Cortex of kidney (tissue), 1 donor: ENCODE data around the gene PECR.
A peak's percentile ranks its signal among the peaks of the same experiment; 100 is the strongest.

Experiments used
- DNase-seq: peaks from one replicate; lab custom pipeline; 2025; lab: John Stamatoyannopoulos, UW

Gene PECR

DNA sequence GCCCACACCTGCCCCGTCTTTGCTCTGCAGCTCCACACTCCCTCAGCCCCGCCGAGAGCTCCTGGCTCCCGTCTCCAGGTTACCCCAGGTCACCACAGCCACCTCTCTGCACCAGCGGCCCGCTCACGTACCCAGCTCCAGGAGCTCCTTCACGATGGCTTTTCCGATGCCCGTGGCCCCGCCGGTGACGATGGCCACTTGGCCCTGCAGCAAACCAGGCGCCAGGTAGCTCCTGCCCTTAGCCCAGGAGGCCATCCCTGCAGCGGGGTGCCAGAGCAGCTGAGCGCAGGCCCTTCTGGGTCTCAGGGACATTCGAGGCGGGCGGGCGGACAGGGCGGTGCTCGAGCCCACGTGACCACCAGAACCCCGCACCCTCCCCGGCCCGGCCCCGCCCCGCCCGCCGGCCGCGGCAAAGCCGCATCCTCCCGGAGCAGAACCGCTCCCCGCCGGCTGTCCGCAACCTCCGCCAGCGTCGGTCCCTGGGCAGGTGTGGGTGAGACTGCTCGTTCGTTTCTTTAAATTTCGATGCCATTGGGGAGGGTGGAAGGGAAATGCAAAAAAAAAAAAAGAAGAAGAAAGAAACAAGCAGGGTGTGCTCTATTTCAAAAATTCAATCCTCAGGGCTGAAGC, at the start of gene PECR, which contains the start of gene TMEM169:
Gene PECR, minus strand, starts transcription at position 323 of the 630 bp plus-strand sequence. Its CDS starts 68 bp downstream, at position 255.
Gene TMEM169, plus strand, starts transcription at position 433 of the 630 bp plus-strand sequence. CDS start 14,045 bp downstream, outside the sequence.
- DNase-seq: no peak

DNA sequence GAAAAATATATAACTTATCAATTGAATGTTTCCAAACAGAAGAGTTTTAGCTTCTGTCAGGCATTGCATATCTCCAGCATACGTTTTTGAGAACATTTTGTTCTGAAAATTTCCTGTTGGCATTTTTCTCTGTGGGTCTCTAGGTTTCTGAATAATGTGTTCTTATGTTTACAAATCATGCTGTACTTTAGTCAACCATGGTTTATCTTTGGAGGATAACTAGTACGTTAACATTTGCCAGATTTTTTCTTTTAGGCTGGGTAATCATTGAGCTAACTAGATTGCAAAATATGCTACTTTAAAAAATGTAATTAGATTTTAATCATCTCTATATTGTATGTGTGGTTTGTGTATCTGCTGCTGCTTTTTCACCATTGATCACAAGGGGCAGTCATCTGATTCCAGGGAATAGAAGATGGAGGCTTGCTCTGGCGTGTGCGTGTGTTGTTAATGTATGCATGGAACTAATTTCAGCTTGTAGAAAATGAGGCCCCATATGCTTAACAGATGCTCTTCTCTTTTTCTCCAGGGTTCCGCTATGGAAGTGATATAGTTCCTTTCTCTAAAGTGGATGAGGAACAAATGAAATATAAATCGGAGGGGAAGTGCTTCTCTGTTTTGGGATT, 48.9 kb upstream of the PECR start:
- DNase-seq: no peak

DNA sequence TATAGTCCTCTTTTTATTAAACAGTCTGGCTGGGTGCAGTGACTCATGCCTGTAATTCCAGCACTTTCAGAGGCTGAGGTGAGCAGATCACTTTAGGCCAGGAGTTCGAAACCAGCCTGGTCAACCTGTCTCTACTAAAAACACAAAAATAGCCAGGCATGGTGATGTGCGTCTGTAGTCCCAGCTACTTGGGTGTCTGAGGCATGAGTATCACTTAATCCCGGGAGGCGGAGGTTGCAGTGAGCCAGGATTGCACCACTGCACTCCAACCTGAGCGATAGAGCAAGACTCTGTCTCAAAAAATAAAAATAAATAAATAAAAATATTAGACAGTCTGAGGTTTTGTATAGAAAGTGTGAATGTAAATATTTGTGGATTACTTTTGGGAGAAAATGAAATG, 45.3 kb upstream of the PECR start:
- DNase-seq: no peak

DNA sequence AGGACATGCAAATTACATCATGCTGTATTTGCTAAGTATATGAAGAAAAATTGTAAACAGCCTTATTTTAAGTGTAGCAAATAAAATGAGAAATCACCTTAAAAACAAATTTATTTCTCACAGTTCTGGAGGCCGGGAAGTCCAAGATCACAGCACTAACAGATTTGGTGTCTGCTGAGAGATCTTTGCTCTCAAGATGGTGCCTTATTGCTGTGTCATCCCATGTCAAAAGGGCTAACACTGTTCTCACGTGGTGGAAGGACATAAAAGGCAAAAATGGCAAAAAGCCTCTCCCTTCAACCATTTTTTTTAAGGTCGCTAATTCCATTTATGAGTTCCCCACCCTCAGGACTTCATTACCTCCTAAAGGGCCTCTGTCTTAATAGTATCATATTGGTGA, 39.6 kb upstream of the PECR start:
- DNase-seq: no peak

DNA sequence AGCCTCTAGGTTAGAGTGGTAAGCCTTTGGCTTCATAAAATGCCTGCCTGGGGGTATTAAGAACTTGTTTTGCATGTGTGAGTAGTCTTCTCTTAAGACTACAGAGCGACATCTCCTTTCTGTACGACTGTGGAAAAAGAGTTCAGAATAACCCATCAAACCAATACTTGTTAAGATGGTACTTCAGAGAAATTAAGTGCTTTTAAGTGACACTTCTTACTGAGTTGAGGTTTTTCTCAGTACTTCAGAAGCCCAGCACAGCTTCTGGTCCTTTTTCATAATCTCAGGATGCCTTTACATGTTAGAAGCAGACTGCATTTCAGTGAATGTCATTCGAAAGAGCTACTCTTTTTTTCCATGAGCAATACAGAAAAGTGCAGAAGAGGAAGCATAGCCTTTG, 38.4 kb upstream of the PECR start:
- no peak for DNase-seq

DNA sequence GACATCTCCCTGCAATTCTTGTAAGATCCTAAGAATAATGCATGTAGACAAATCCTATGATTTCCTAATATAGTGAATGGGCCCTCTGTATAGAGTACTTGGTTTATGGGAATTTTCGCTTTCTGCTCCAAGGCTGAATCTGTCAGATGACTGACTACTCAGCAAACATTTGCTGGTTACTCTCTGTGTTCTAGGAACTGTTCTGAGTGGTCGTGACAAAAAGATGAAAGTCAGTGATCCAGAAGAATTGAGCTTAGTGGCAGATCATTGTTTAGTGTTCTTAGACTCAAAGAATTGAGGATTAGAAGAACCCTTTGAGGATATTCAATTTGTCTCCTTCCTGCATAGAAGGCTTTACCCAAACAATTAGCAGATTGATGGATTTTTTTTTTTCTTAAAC, 37.5 kb upstream of the PECR start:
- DNase-seq: no peak

DNA sequence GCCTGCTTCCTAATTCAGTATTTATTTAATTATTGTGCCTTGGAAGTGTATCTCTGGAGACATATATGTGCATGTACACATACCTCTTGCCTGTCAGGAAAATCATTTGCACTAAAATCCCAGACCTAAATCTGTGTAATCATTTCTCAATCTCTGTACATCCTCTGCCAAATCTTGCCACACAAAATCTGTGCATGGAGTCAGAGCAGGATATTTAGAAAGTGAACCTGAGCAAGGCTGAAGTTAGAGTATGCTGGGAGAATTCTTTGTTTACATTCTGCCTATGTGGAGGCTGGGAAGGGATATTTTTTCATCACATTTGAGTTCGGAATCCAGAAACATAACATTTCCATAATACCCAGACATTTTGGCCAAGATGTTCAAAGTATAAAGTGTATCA, 36.9 kb upstream of the PECR start:
- no peak for DNase-seq

DNA sequence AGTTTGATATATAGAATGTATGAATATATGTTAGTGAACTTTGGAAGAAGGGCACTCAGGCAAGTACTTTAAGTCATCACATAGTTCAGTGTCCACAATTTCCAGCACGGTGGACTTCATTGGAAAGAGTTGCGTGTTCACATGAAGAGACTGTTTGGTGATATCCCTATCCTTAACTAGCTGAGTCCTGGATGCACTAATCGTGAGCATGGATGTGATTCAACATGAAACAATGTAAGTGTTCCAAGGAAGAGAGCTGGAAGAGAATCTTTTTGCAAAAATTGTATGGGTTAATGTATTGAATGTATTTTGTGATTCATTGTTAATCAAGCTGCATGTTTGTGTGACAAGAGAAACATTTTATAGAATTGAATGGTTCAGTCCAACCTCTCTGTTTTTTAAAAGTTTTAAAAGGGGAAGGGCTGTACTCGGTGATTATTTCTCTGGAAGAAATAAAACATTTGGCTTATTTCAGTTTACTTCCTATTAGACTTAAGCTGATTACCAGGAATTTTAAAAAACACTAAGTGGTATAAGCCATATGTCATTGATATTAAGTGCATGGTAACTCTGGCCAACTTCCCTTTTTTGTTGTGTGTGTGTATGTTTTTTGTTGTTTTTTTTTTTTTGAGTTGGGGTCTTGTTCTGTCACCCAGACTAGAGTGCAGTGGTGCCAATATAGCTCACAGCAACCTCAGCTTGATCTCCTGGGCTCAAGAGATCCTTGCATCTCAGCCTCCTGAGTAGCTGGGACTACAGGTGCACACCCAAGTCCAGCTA, 36.1 kb upstream of the PECR start:
- DNase-seq: no peak

DNA sequence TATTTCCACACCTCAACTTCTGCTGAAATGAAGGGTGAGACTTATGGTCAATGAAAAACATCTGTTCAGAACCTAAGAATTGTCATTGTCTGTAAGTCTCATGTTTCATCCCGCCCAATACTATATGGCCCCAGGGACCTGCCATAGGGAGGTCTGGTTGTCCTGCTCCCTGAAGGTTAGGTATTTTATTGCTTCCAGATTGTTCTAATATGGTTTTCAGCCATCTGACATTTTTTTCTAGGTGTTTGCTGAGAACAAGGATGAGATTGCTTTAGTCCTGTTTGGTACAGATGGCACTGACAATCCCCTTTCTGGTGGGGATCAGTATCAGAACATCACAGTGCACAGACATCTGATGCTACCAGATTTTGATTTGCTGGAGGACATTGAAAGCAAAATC, 34.8 kb upstream of the PECR start:
- no peak for DNase-seq

DNA sequence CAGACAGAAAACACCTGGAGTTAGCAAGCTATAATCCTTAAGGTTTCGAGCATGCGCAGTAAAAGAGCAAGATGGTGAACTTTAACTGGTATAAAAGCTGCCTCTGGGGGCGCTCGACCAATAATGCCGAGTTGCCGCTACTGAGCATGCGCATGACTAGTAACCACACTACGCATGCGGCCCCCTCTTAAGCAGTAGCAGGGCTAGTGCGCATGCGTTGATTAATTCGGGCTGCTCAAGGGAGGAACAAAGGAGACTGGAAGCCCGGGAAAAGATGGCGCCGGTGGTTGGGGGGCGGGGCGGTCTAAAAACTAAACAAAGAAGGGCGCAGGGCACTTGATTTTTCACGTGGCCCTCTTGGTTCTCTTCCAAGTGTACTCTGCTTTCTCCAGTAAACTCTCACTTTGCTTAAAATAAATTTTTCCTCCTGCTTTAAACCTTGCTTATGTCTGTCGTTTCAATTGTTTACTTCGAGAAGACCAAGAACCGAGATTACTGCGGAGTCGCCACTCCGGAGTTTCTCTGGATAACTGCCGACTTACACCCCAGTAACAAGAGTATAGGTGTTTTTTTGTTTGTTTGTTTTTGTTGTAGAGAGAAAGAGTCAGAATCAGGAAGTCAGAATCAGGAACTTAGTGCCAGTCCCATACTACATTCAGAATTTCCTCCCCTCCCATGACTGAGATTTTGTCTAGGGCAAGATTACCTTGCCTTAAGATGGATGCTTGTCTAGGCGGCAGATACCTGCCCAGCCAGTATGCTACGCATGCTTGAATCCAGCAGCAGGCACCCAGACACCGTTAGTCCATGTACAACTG, 33.3 kb upstream of the PECR start:
- DNase-seq: no peak

DNA sequence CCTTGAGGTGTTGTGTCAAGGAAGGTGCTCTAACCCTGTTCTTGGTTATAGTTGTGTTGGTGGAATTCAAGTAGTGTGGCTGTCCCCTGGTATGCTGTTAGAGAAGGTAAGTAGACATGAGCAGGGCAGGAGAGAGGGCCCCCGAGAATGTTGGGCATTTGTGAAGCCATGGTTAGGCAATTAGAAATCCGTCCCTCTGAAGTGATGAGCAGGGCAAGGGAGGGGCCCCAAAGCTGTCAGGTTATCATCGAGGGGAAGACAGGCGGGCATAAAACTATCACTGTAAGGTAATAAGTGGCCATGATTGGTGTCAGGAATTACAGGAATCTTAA, 32.7 kb upstream of the PECR start:
- DNase-seq: no peak

DNA sequence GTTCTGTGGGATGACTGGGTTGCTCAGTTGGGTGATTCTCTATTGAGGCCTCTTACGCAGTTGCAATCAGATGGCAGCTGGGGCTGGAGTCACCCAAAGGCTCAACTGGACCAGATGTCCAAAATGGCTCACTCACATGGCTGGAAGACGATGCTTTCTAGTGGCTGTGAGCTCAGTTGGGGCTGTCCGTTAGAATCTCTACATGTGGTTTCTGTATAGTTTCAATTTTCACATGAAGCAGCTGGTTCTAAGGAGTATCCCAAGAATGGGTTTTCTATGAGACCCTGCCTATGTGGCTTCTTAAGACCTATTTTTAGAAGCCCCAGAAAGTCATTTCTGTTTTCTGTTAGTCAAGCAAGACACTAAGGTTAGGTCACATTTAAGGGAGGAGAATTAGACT, 32.0 kb upstream of the PECR start:
- DNase-seq: no peak

DNA sequence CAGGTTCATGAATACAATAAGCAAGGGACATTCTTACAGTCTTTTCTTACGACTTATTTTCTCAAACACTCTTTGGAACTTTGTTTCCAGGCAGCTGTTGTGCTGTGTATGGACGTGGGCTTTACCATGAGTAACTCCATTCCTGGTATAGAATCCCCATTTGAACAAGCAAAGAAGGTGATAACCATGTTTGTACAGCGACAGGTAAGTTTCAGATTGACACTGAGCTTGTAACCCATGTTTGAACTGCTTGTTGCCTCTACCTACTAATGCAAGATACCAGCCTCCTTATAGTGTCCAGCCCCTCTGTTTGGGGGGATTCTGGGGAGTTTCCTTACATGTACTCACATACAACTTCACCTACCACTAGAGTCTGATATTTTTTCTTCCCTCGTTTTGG, 31.3 kb upstream of the PECR start:
- no peak for DNase-seq

DNA sequence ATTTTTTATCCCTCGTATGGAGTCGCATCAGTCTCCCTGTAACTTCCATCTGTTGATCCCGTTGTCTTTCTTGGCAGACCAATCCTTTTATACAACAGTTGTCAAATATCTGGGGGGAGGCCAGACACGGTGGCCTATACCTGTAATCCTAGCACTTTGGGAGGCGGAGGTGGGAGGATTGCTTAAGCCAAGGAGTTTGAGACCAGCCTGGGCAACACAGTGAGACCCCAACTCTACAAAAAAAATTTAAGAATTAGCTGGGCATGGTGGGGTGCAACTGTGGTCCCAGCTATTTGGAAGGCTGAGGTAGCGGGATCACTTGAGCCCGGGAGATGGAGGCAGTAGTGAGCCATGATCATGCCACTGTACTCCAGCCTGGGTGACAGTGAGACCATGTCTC, 29.5 kb upstream of the PECR start:
- no peak for DNase-seq

DNA sequence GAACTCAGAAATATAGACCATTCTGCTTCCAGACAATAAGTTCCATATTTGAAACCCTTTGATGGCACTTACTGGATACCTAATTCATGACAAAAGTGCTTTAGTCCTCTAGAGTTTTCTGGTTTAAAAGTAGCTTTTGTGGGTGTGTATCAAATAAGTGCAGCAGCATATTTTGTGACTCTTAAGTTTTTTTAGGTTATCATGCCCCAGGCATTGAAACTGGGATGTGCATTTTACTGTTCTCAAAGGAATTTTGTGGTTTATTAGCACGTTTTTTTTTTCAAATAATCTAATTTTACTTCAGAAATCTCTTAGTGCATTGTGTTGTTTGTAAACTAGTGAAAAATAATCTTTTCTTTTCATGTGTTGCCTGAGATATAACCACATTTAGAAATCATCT, 29.0 kb upstream of the PECR start:
- DNase-seq: no peak

DNA sequence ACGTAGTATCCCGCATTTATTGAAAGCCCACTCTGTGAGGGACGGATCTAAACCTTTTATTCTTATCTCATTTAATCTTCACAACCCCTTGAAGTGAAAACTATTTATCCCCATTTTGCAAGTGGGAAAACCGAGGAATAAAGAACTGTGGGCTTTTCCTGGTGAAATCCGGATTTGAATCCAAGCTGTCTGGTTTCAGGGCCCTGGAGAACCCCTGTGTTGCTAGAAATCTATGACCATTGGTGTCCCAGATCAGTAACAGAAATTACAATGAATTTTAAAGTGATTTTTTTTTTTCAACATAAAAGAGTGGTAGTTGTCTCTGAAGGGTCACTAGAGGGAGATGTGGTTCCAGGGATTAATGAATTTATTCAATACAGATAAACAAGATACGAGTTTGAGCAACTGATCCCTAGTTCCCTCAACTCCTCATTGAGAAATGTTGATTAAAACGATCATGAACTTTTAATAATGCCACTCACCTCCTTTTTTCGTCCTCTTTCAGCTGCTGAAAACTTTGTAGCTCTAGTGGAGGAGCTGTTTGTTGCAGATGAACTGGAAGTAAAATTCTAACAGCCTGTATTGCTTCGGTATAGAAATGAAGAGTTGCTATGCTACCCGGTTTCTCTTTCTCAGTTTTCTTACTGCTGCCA, 28.5 kb upstream of the PECR start:
- DNase-seq: no peak

DNA sequence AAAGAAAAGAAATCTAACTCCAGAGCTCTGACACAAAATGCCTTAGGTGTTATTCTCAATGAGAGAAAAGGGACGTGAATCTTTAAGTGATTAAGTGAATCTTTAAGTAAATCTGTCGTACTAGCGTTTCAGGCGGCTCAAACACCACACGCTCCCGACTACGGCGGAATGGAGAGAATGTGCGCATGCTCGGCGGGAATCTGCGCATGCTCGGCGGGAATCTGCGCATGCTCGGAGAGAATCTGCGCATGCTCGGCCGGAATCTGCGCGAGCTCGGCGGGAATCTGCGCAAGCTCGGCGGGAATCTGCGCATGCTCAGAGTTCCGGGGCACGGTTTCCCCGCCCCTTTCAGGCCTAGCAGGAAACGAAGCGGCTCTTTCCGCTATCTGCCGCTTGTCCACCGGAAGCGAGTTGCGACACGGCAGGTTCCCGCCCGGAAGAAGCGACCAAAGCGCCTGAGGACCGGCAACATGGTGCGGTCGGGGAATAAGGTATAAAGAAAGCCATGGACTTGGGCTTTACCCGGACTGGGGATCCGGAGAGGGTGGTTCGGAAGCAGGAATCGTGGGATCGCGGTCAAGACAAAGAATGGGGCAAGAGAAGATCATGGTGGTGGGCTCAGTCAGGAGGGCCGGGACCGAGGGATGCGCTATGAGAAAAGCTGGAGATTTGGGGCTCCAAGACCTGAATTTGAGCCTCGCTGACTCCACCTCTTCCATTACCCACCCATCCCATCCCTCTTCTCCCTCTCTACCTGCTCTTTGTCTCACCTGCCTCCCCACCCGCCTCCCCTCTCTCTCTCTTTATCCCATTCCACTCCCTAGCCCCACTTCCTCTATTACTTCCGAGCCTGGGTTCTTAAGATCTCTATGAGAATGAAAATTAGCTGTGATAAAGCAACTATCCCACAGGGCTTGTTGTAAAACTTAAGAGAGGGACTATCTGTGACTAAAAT, 27.6 kb upstream of the PECR start, which contains the start of gene XRCC5:
Gene XRCC5, plus strand, starts transcription at position 382 of the 955 bp plus-strand sequence. Its CDS starts 89 bp downstream, at position 471.
- DNase-seq: peak; percentile 69

DNA sequence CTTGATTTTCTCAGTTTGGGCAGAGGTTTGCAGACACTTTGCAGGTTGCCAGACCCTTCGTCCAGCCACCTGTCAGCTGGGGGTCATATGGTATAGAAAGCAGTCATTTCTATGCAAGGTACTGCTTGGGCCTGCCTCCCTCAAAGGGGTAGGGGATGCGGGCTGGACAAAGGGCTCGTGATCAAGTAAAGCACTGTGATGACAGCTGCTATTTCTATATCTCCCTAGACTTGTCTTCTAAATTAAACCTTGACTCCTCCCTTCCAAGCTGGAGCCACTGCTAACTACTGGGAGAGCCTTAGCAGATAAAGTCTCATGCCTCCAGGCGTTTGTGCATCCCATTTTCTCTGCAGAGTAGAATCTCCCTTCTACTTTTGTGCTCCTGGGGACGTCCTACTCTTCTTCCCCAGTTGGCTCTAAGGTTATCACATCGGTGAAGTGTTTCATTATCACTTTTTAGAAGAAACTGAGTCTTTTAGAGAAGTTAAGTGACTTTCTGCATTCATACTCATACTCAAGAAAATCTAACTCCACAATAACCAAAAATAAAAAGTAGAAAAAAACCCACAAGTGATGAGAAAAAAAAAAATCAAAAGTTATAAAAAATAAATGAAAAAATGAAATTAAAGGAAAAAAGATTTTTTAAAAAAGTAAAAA, 26.8 kb upstream of the PECR start:
- DNase-seq: no peak

DNA sequence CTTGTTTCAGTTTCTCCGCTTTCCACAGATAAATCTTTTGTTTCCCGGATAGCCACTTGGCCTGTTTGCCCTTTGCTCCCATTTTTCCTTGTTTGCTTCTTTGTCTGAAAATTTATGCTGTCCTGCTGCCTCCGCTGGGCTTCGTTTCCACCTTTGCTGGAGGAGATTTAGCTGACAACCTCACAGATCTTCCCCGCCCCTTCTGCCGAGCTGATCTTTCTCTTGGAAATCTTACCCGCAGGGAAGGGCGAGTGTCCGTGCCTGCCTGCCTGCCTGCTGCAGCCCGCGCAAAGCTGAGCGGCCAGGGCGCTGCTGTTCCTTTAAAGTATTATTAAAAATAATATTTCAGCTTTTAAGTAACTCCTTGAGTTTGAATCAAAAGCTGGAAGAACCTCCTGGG, 26.2 kb upstream of the PECR start:
- DNase-seq: no peak

DNA sequence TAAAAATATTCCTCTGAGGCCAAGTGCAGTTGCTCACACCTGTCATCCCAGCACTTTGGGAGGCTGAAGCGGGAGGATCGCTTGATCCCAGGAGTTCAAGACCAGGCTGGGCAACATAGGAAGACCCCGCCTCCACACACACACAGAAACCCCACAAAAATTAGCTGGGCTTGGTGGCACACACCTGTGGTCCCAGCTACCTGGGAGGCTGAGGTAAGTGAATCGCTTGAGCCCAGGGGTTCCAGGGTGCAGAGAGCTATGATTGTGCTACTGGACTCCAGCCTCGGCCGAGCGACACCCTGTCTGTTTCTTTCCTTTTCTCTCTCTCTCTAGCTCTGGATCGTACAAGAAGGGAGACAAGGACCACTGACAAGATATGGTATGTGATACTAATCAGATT, 25.7 kb upstream of the PECR start:
- no peak for DNase-seq
